Kidney tubule cell (primary cell): ENCODE data around the gene KLHL22.

Experiments
- DNase-seq: peaks from one replicate; pipeline ENCODE4 v3.0.0-alpha.2; 2018; ENCODE audit warnings: low spot score

KLHL22 gene

DNA sequence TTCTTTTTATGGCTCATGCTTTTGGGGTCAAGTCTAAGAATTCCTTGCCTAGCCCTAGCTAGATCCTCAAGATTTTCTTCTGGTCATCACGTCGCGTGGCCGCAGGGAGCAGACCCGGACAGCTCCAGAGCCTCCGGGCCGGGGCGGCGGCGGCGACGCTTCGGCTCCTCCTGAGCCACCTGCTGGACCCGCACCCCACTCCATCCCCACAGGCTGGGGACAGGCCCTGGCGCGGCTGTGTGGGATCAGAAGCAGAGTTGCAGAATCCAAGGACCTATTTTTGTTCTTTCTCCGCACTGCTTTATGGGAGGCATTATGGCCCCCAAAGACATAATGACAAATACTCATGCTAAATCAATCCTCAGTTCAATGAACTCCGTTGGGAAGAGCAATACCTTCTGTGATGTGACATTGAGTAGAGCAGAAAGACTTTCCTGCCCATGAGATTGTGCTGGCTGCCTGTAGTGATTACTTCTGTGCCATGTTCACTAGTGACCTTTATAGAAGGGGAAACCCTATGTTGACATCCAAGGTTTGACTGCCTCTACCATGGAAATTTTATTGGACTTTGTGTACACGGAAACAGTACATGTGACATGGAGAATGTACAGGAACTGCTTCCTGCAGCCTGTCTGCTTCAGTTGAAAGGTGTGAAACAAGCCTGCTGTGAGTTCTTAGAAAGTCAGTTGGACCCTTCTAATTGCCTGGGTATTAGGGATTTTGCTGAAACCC is 45.6 kb downstream of the KLHL22 start:
- DNase-seq, result no peak

DNA sequence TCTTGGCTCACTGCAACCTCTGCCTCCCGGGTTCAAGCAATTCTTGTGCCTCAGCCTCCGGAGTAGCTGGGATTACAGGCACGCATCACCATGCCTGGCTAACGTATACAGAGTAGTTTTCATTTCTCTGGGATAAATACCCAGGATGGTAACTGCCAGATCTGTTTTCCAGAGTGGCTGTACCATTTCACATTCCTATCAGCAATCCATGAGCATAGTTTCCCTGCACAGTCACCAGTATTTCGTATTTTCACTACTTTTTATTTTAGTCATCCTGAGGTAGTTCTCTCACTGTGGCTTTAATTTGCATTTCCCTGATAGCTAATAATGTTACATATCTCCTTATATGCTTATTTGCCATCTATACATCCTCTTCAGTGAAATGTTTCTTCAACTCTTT is 47.0 kb downstream of the KLHL22 start:
- no peak for DNase-seq

DNA sequence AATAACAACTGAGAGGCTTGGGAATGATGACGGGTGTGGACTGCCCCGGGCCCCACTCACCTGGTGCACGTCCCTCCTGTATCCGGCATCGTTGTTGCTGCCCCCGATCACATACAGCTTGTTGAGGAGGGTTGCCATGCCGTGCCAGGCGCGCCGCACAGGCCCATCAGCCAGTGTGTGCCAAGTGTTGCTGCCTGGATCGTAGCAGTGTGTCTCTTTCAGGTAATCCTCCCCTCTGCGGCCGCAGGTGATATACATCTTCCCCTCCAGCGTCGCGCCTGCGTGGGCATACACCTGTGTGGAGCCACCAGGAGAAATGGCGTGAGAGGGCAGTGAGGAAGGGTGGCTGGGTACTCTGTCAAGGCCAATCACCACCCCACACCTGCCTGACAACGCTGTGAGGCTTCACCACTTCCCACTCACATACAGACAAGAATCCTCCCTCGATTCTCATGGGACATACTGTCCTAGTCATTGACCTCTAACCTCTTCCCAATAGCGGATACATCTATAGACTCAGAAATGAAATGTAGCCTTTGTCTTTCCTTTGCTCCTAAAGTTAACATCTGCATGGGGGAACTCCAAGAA is 49.1 kb downstream of the KLHL22 start:
- no peak for DNase-seq

DNA sequence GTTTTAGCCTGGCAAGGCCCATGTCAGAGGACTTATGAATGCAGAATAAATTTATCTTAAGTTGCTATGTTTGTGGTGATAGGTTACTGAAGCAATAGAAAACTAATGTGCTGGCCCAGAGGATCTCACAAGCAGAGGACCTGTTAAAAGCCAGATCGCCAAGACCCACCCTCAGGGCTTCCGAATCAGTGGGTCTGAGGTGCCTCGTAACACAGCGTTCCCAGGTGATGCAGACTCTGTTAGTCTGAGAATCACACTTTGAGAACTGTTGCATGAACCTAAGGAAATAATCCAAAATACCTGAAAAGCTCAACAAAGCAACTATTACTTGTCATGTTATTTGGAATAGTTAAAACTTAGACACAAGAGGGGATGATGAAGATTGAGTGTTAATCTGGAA is 51.3 kb downstream of the KLHL22 start:
- no peak for DNase-seq

DNA sequence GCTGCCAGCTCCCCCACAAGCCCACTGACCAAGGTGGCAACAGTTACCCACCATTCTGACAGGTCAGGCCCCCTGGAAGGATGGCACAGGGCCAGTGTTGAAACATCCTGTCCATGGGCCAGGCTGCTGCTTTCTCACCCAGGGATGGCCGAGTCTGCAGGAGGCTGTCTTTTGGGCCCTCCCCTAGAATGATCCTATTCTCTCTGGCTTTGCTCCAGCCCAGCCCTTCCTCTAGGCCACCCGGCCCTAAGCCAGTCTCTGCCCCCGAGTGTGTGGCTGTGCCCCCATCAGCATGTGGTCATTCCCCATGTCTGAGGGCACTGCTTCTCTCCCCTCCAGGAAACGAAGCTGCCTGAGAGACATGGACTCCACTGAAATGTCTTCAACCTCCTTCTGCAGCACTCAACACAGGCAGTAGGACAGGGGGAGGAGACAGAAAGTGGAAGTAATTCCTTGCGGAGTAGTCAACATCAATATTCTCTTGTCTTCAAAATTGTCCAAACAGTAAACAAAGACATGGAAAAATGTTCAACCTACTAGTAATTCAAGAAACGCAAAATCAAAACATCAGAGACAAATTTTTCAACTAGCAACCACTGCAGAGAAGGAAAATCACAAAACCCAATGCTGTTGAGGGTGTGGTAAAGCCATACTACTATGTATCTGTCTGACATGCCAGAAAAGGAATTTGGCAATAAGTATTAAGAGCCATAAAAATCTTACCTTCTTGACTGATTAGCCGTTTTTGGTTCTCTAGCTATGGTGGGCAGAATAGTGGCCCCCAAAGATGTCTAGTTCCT is 52.9 kb downstream of the KLHL22 start:
- no peak for DNase-seq

DNA sequence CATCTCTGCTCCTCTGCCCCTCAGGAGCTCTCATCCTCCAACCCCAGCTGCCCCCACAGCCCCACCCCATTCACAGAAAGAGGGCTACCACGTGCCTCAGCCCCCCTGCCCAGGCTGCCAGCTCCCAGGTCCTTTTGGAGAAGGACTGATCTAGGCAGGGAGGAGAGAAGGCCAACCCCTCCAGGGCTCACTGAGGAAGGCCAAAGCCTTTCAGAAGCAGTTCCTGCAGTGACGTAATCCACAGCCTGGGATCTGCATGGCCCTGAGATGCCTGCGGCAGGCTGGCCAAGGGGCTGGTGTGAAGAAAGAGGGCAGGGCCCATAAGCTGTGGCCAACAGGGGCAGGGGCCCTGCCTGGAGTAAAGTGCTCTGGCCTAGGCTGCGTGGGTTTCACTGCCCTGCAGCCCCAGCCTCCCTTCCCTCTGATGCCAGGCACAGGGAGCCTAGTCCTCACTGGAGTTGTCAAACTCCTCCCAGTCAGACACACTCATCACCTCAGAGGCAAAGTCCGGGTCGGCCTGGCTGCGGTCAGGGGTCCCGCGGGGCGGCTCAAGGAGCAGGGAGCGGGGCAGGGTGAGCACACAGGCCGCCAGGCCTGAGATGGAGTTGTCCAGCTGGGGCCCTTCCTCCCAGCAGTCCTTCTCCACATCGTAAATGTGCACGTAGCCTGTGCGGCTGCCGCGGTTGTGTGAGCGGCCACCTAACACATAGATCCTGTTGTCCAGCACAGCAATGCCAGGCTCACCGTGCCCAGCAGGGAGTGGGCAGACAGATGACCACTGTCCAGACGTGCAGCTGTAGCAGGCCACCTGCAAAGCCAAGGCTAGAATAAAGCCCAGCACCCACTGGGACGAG is 53.7 kb downstream of the KLHL22 start:
- no peak for DNase-seq

DNA sequence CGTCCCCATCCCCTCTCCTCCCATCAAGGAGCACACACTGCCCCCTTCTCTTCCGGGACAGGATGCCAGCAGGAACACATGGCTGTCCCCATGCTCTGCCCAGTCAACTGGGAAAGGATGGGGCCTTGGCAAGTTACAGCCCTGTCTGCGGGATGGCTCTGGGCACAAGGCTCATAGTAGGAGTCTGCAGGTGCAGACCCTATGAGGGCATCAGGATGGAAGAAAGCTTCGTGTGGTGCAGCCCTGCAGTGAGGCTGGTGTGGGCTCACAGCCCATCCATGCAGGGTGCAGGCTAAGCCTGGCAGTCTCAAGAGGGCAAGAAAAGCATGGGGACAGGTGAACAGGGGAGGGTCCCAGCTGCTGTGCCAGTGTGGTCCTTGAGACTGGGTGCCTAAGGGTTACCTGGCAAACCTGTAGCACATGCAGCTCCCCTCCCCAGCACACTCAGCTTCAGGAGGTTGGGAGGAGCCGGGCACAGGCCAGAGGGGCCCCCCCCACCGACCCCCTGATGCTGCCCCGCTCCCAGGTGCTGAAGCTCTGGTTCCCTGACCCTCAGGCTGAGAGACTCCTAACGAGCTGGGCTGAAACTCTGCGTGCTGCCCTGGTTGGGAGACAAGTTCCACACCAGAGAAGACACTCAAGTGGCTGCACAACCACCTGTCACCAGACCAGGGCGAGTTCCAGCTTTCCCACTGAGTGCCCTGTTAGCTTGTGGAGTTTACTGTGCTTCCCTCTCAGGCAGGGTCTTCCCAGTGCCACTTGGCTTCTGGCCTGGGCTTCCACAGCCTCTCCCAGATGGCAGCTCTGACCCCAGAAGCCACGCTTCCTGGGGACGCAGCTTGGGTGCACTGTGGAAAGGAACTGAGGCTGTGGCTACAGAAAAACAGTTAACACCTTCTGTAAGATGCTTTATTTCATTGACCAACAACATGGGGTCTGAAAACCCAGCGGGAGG is 54.7 kb downstream of the KLHL22 start:
- no peak for DNase-seq

DNA sequence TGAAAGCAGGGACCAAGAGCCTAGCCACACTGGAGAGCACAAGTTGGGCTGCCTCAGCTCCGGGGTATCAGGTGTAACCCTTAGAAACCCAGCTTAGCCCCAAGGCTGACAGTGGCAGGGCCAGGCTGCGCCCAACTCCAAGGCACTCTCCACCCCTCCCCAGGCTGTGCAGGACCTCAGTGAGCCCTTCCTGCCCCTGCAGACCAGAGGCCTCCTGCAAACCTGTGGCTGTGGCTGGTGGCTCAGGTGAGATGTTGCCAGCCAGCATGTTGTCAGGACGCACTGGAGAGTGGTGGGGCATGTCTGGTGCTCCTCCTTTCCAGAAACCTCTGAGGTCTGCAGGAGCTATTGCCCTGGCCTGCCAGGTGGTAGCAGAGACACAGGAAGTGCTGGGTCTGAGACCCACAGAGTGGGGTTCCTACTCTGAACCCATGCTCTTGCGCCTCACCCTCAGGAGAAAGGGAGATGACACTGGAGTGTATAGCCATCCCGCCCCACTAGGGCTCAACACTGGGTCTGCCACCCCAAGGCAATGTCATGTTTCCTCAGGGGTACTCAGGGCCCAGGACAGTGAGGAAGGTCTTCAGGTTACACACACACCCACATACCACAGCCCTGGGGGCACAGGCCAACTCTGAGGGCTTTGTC is 55.5 kb downstream of the KLHL22 start:
- DNase-seq, result no peak

DNA sequence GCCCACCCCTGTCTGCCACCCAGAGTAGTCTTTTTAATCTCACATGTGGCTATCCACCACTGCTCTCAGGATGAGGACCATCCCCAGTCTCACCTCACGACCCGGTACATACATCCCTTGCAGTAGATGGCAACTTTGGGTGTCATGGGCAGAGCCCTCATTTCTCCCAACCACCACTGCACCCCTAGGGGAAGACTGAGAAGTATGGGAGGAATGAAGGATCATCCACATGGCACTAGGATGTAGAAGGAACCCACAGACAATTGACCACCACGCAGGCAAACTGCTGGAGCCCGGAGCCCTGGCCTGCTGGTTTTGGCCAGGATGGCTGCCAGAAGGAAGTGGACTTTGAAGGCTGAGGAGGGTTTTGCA is 56.1 kb downstream of the KLHL22 start:
- DNase-seq, result no peak

DNA sequence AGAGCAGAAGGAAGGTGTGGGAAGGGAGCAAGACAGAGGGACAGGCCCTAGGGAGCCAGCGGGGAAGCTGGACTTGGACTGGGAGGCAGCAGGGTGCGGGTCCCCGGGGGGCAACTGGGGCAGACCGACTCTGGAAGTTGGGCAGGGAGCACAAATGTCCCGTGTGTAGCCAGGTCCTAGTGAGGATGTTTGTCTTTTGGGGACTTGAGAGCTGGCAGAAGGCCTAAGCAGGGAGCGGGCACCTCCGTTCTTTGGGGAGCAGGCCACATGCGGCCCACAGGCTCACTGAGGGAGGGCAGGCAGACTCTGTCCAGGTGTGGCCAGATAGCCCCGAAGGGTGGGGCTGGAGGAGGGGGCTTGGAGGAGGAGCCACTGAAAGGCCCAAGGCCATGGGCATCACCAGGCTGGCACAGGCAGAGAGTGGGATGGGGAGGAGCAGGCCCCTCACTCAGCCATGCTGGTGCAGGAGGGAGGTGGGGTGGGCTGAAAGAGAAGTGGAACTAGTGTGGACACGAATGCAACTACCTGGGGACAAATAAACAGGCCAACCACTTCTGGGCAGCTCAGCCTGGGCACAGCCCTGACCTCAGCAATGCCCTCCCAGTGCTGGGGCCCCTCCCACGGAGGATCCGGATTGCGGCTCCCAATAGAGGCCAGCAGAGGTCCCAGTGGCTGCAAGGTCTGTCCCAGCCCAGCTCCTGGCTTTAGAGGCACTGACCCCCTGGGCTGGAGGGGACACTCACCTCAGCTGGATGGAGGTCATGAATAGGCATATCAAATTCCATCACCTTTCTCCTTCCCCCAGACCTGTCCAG is 56.7 kb downstream of the KLHL22 start:
- no peak for DNase-seq

DNA sequence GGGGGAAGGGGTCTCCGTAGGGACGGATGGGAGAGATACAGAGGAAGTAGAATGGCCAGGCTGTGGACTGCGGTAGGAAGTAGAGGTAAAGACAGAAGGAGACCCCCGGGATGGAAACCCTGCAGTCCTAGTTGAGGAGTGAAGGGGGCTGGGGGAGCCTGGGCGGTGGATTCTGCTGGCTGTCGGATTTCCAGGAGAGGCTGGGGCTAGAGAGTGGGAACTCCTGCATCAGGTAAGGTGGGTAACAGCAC is 57.2 kb downstream of the KLHL22 start:
- DNase-seq, result no peak

DNA sequence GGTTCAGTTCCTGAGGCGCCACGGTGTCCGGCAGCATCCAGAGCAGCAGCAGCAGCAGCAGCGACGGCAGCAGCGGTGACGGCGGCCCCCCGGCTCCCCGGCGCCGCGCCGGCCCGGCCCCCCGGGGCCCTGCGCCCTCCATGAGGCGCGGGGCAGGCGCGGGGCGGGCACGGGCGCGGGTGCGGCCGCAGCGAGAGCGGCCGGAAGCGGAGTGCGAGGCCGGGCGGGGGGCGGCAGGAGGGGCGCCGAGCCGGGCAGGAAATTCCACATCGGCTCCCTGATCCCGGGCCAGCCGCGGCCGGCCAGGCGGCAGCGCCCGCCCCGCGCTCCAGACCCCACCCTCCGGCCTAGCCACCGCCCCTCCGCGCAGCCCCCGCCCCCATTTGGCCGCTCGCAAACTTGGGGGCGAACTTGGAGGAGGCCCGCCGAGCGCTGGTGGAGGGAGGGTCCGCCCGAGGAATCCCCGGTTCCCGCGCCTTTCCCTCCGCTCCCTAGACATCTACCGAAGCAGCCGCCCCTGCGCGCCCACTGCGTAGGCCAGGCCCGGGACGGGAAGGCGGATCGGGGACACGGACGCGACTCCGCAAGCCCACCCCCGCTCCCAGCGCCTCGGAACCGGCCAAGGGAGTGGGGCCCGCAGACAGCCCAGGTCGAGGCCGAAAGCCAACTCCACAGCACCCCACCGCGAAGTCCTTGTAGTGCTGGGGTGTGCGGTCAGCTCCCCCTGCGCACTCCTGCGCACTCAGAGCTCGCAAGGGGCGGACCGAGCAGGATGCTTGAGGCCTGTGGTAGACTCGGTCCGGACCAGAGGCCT is 57.8 kb downstream of the KLHL22 start, which contains the start of gene SCARF2:
TSS of gene SCARF2 (minus strand) at position 213 of the 814 bp plus-strand sequence. CDS start at position 142, 71 bp downstream.
- peak; percentile 19 for DNase-seq

DNA sequence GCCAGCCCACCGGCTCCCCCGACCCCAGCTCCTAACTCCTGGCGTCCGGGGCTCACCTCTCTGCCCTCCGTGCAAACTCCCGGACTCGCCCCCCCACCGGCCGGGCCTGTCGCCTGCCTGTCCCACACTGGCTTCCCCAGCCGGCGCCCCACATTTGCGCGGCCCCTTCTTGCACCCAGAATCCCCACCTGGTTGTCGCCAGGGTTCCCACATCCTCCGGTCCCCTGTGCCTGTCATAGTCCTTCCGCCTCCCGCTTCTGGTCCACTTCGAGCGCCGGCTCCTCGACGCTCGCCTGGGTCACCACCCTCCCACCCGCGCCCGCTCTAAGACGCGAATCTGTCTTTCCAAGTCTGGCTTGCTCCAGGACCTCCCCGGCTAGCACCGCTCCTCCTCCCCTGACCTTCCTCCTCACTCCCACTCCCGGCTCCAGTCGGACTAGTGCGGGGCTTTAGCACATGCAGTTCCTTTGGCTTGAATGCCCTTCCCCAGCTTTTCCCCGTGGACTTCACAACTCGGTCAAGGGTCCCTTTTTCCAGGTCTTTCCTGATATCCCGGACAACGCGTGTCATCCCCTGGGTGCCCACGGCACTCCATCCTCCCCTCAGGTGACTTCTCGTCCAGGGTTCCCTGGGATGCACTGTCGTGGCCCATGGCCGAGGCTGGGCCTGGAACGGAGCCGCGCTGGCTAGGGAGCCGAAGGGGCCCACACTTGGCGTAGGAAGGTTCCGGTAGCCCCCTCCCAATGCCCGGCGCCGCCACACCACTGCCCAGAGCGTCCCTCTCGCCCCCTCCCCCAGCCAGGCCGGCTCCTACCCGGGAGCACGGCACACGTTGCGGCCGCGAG is 58.6 kb downstream of the KLHL22 start:
- DNase-seq, result peak; percentile 9

DNA sequence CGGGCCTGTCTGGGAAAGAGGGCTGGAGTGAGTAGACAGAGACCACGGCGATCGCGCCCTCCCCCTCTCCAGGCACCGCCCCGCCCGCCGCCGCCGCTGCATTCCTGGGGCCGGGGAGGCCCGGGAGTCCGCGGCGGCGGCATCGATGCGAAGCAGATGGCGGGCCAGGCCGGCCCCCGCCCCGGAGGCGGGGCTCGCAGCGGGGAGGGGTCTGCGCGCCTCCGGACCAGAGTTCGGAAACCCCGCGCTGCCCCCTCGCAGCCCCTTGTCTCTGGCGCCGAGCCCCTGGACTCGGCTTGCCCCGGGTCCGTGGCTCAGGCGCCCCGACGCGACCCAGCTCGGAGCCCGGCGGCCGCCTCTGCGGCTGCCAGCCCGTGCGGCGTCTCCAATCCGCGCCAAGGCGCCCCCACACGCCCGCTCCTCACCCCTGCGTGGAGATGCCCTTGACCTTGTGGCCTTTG is 59.3 kb downstream of the KLHL22 start:
- no peak for DNase-seq

DNA sequence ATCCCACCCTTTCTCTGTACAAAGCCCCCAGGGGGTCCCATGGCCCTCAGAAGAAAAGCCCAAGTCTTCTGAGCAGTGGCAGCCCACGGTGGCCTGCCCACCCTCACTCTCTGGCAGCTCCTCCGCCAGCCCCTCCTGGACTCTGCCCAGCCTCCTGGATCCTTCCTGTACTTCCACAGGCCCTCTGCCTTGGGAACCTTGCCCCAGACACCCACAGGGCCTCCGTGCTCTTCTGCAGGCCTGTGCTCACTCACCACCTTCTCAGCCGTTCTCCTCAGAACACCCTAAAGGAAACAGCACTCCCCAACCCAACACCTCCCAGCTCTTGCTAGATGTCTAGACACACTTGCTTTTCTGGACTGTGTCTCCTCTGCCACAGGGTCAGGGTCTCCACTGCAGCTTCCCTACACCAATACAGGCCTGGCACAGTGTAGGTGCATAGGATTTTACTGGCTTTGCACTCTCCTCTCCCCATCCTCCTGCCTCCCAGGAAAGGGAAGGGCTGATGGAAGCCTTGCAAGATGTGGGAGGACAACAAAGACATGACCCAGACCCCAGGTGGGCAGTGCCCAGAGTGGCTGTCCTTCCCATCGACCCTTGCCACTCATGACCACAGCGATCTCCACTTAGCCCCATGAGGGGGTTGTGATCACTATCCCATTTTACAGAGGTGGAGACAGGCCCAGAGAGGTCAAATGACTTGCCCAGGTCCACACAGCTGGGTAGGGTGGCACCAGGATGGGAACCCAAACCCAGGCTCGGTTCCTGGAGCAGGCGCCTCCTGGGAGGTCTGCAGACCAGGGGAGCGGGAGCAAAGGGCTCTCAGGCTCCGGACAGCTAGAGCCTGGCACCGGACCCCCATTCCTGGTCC is 59.9 kb downstream of the KLHL22 start:
- DNase-seq, result no peak

DNA sequence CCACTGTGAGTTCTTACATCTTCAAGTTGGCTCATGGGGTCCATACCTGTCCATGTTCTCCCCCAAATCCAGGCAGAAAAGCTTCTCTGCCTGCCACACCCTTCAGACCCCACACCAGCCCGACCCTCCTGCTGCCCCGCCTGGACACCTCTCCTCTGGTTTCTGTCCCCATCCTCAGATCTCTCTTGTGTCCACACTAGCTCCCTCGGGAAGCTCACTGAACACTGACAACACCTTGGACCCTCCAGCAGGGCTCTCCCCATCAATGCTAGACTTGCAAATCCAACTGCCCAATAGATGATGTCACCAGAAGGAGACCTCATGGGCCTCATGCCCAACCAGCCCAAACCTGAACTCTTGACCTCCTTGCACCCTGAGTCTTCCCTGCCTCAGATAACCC is 60.8 kb downstream of the KLHL22 start:
- DNase-seq, result no peak

DNA sequence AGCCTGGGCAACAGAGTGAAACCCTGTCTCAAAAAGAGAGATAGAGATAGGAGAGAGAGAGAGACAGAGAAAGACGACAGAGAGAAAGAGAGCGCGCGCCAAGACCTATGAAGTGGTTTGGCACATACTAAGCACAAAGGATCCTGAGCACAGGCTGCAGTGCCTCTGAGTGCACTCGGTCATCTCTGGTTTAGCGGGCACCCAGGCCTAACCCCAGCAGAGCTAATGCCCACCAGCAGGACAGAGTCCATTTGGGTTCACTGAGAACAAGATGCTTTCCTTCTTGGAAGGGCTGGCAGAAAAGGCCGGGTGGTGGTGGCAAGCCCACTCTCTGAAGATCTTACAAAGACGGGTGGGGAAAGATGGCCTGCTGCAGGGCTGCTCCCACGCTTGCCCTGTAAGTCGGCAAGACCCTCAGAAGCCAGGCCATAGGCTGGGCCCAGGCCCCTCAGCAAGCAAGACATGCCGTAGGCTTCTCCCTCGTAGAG is 61.3 kb downstream of the KLHL22 start:
- DNase-seq, result no peak
